Keratinocyte (primary cell): ENCODE data around the gene NSMCE3. TPM values are rescaled to one million over a fixed set of nuclear protein-coding genes. Genes with fewer than 3 reads are reported as not detected.

Source experiments
- DNase-seq: peaks from one replicate; pipeline ENCODE4 v3.0.0-alpha.2; 2011; ENCODE audit warnings: low read depth, missing footprints, low spot score
- FAIRE-seq: peaks from 2 replicates; lab custom pipeline; 2011; peaks lifted over from hg19 to GRCh38; lab: Jason Lieb, UNC
- H2AFZ ChIP-seq: 2 replicates; pipeline ENCODE4 v1.6.0; 2012; ENCODE audit warnings: low read length, control low read depth, inconsistent platforms; ENCODE audit not compliant: control insufficient read depth
- H3K27ac ChIP-seq: 2 replicates; pipeline ENCODE4 v1.5.1; 2011; ENCODE audit warnings: low read length; ENCODE audit not compliant: control insufficient read depth, insufficient read depth
- H3K27me3 ChIP-seq: 3 replicates; pipeline ENCODE4 v1.6.0; 2011; ENCODE audit warnings: low read length; ENCODE audit not compliant: control insufficient read depth, insufficient read depth; ENCODE audit errors: extremely low read depth
- H3K36me3 ChIP-seq, 2 experiments: 2 replicates in 1 of 2; 3 replicates in 1 of 2; pipeline ENCODE4 v1.5.1; 2011; ENCODE audit warnings: low read length in 2 of 2, mild to moderate bottlenecking in 1 of 2; ENCODE audit not compliant: control insufficient read depth in 2 of 2, insufficient read depth in 2 of 2; ENCODE audit errors: extremely low read depth in 1 of 2
- H3K4me1 ChIP-seq: 3 replicates; pipeline ENCODE4 v1.5.1; 2011; ENCODE audit warnings: low read length; ENCODE audit not compliant: control insufficient read depth, insufficient read depth; ENCODE audit errors: extremely low read depth
- H3K4me2 ChIP-seq: 3 replicates; pipeline ENCODE4 v1.6.0; 2011; ENCODE audit warnings: low read depth, low read length; ENCODE audit not compliant: control insufficient read depth, insufficient read depth; ENCODE audit errors: extremely low read depth
- H3K4me3 ChIP-seq, 3 experiments: fragments of 200-600 bp in 1 of 3; sonication (generic) in 1 of 3; 2 replicates in 2 of 3; 3 replicates in 1 of 3; pipeline ENCODE4 v1.5.1; 2011 to 2016; ENCODE audit warnings: low read length in 3 of 3, mild to moderate bottlenecking in 3 of 3, control low read depth in 2 of 3, inconsistent platforms in 1 of 3, low read depth in 1 of 3, mixed read lengths in 1 of 3, mixed run types in 1 of 3, moderate library complexity in 1 of 3; ENCODE audit not compliant: control insufficient read depth in 2 of 3, insufficient read depth in 2 of 3; ENCODE audit errors: extremely low read depth in 1 of 3
- H3K79me2 ChIP-seq: 2 replicates; pipeline ENCODE4 v1.6.0; 2012; ENCODE audit warnings: low read length; ENCODE audit not compliant: control insufficient read depth, insufficient read depth
- H3K9ac ChIP-seq: 3 replicates; pipeline ENCODE4 v1.6.0; 2011; ENCODE audit warnings: low read length; ENCODE audit not compliant: control insufficient read depth, insufficient read depth; ENCODE audit errors: extremely low read depth
- H3K9me1 ChIP-seq: 3 replicates; pipeline ENCODE4 v1.6.0; 2011; ENCODE audit warnings: low read length; ENCODE audit not compliant: control insufficient read depth, insufficient read depth; ENCODE audit errors: extremely low read depth
- H3K9me3 ChIP-seq: 2 replicates; pipeline ENCODE4 v1.5.1; 2012; ENCODE audit warnings: low read depth, low read length; ENCODE audit not compliant: control insufficient read depth
- H4K20me1 ChIP-seq: 3 replicates; pipeline ENCODE4 v1.6.0; 2011; ENCODE audit warnings: low read length; ENCODE audit not compliant: control insufficient read depth, insufficient read depth; ENCODE audit errors: extremely low read depth
- EZH2 ChIP-seq: IDR thresholded peaks from one replicate; pipeline ENCODE4 v1.6.1; 2012; ENCODE audit warnings: inconsistent platforms, mild to moderate bottlenecking, low read length, moderate library complexity
- dilution Hi-C: fragments of 300-500 bp; cut with MboI; formaldehyde crosslinking; loops from one replicate; pipeline ENCODE4 v1.7.0; 2020; ENCODE audit warnings: low sequenced_read_pairs; ENCODE audit not compliant: extremely low pct_ligation_motif_present
- polyA plus RNA-seq, 5 experiments: library from polyadenylated mRNA; depleted of rRNA in 3 of 5; stranded (reverse) in 3 of 5; stranded (forward) in 1 of 5; unstranded in 1 of 5; fragments of >200 nt; gene quantifications; 1 replicate in 1 of 5; 2 replicates in 3 of 5; 3 replicates in 1 of 5; pipeline versions ENCODE4 v1.2.1 to v1.2.3, GENCODE V29; 2011 to 2012; ENCODE audit warnings: missing spikeins in 2 of 5, low read depth in 1 of 5, low replicate concordance in 1 of 5
- TF ChIP-seq, protein P1 (sequence below), 3 experiments: IDR thresholded peaks in 1 of 3; conservative IDR thresholded peaks in 1 of 3; optimal IDR thresholded peaks in 1 of 3; 2 replicates in 2 of 3; 3 replicates in 1 of 3; pipeline versions ENCODE3 to v1.5.1; 2011; ENCODE audit warnings: low read length in 3 of 3, mild to moderate bottlenecking in 3 of 3, moderate library complexity in 2 of 3, control low read depth in 1 of 3, inconsistent platforms in 1 of 3; ENCODE audit not compliant: insufficient read depth in 2 of 3; ENCODE audit errors: extremely low read depth in 1 of 3

Gene NSMCE3
- polyA plus RNA-seq, 1 donor (not counting 4 experiments of a cell fraction or from before 2014, with no cell fraction given), result 8.4 TPM

GRCh38 chr15:29270976-29271375, 1.4 kb upstream of the NSMCE3 start:
- H3K4me3 ChIP-seq, result peak overlapping the region in 1 of 3 experiments; percentile 56
- no peak for FAIRE-seq
- H3K36me3 ChIP-seq, result no peaks in the 10 kb centered on the region
- no peaks in the 10 kb centered on the region for H4K20me1 ChIP-seq
- peak overlapping the region; percentile 60 for H3K9ac ChIP-seq
- peak overlapping the region; percentile 99 for H3K4me2 ChIP-seq
- H3K9me3 ChIP-seq, result no peaks in the 10 kb centered on the region
- H3K27ac ChIP-seq, result peak overlapping the region; percentile 48
- H2AFZ ChIP-seq, result peak overlapping the region; percentile 90
- H3K27me3 ChIP-seq, result no peaks in the 10 kb centered on the region
- dilution Hi-C loops, result no loop called here
- TF ChIP-seq, protein P1, sequence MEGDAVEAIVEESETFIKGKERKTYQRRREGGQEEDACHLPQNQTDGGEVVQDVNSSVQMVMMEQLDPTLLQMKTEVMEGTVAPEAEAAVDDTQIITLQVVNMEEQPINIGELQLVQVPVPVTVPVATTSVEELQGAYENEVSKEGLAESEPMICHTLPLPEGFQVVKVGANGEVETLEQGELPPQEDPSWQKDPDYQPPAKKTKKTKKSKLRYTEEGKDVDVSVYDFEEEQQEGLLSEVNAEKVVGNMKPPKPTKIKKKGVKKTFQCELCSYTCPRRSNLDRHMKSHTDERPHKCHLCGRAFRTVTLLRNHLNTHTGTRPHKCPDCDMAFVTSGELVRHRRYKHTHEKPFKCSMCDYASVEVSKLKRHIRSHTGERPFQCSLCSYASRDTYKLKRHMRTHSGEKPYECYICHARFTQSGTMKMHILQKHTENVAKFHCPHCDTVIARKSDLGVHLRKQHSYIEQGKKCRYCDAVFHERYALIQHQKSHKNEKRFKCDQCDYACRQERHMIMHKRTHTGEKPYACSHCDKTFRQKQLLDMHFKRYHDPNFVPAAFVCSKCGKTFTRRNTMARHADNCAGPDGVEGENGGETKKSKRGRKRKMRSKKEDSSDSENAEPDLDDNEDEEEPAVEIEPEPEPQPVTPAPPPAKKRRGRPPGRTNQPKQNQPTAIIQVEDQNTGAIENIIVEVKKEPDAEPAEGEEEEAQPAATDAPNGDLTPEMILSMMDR (optimal IDR thresholded peaks at IDR 0.05 in 1 of 3, IDR thresholded peaks at IDR 0.05 in 1 of 3, conservative IDR thresholded peaks at IDR 0.05 in 1 of 3; ENCODE audit: extremely low read depth in 1 of 3, insufficient read depth in 2 of 3, low read length in 3 of 3), result no peak
- no peak for TF ChIP-seq EZH2
- peaks cover 23% of the 10 kb centered on the region for H3K4me1 ChIP-seq
- H3K79me2 ChIP-seq, result peaks cover 25% of the 10 kb centered on the region
- no peak for DNase-seq
- H3K9me1 ChIP-seq, result no peaks in the 10 kb centered on the region

DNA sequence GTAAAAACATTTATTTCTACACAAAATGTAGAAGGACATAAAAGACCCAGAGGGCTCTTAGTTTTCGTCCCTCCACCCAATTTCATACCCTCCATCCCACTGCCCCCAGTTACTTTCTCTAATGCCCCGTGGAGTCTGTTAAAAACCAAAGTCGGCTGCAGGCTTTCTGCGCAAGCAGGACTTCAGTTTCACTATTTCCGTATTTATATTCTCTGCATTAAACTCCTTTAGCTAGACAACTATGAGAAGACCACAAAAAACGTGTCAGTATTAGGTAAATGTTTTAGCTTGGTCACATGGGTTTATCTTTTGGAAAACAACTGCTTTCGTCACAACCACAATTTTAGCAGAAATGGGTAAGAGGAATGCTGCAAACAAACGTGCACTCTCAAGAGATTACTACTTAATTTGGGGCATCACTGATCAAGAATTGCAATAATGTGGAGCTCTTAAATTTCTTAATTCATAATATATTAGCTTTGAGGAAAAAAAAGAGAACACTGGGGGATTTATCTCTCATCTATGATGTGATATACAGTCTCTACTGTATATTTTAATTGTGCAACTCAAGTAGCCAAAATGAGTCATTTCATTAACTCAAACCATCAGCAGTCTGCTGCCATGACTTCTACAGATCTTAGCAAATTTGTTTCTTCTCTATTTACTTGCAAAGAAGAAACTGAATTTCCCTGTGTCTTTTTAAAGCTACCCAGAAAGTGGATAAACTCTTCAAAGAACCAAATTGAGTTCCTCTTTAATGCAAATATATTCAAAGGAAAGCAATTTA, 740 bp upstream of the NSMCE3 start:
- no peaks in the 10 kb centered on the region for H4K20me1 ChIP-seq
- dilution Hi-C loops, result no loop called here
- H3K9ac ChIP-seq, result peak overlapping the region; percentile 86
- peak overlapping the region; percentile 94 for H2AFZ ChIP-seq
- H3K4me2 ChIP-seq, result peak overlapping the region; percentile 99
- peak overlapping the region; percentile 86 to 98 (median 89) for H3K4me3 ChIP-seq
- H3K27me3 ChIP-seq, result no peaks in the 10 kb centered on the region
- H3K36me3 ChIP-seq, result no peaks in the 10 kb centered on the region
- no peaks in the 10 kb centered on the region for H3K9me3 ChIP-seq
- DNase-seq (no peak), FAIRE-seq (no peak)
- no peaks in the 10 kb centered on the region for H3K9me1 ChIP-seq
- peak overlapping the region; percentile 79 for H3K27ac ChIP-seq
- peaks cover 23% of the 10 kb centered on the region for H3K4me1 ChIP-seq
- TF ChIP-seq, protein P1 (optimal IDR thresholded peaks at IDR 0.05 in 1 of 3, IDR thresholded peaks at IDR 0.05 in 1 of 3, conservative IDR thresholded peaks at IDR 0.05 in 1 of 3; ENCODE audit: extremely low read depth in 1 of 3, insufficient read depth in 2 of 3, low read length in 3 of 3), result no peak
- no peak for TF ChIP-seq EZH2
- peaks cover 25% of the 10 kb centered on the region for H3K79me2 ChIP-seq
